Dendritic cell treated with granulocyte-macrophage colony-stimulating factor and Interleukin-4, amounts not matched to agents 40 ng/mL and 50 ng/mL, for 4 days (primary cell): ENCODE results near the gene WARS2.
"Not testable (repeated sequence)": the region's sequence is repeated elsewhere in the genome, so short reads cannot be mapped to it uniquely, and the experiment has no call there.

Experiments used
- H3K27ac Mint-ChIP-seq: one replicate; pipeline ENCODE4 v1.8.0; 2022; ENCODE audit warnings: mild to moderate bottlenecking, mixed read lengths
- H3K27me3 Mint-ChIP-seq: one replicate; pipeline ENCODE4 v1.8.0; 2022; ENCODE audit warnings: mild to moderate bottlenecking, mixed read lengths
- H3K36me3 Mint-ChIP-seq: one replicate; pipeline ENCODE4 v1.8.0; 2022; ENCODE audit warnings: low read depth, mixed read lengths
- H3K4me1 Mint-ChIP-seq: one replicate; pipeline ENCODE4 v1.8.0; 2022; ENCODE audit warnings: low read depth, mixed read lengths
- H3K4me3 Mint-ChIP-seq: one replicate; pipeline ENCODE4 v1.8.0; 2022; ENCODE audit warnings: mild to moderate bottlenecking, moderate library complexity, mixed read lengths
- H3K9me3 Mint-ChIP-seq: one replicate; pipeline ENCODE4 v1.8.0; 2022; ENCODE audit warnings: mixed read lengths
- intact Hi-C: fragments of 100-400 bp; cut with micrococcal nuclease; formaldehyde crosslinking; loops from one replicate; pipeline ENCODE4 v1.15.0; 2022

WARS2 gene

GRCh38 chr1:119124764-119125163, 15.7 kb downstream of the WARS2 start:
- H3K27ac Mint-ChIP-seq, result no peak overlapping the region
- no peak overlapping the region for H3K4me3 Mint-ChIP-seq
- intact Hi-C loops, result loop anchor here (10.0 kb wide), 1 partner anchor 70 kb away; no protein-coding TSS in a partner anchor
- H3K9me3 Mint-ChIP-seq, result peaks cover 29% of the 10 kb centered on the region
- H3K27me3 Mint-ChIP-seq, result no peaks in the 10 kb centered on the region
- H3K36me3 Mint-ChIP-seq, result peaks cover 16% of the 10 kb centered on the region
- H3K4me1 Mint-ChIP-seq, result no peaks in the 10 kb centered on the region

GRCh38 chr1:119121872-119122271, 18.6 kb downstream of the WARS2 start:
- H3K27ac Mint-ChIP-seq, H3K4me3 Mint-ChIP-seq, H3K27me3 Mint-ChIP-seq, H3K4me1 Mint-ChIP-seq: not testable (repeated sequence)
- Mint-ChIP-seq H3K9me3 (peaks cover 41% of the 10 kb centered on the region), H3K36me3 (peaks cover 16% of the 10 kb centered on the region)
- intact Hi-C loops, result loop anchor here (10.0 kb wide), 1 partner anchor 73 kb away; no protein-coding TSS in a partner anchor

DNA sequence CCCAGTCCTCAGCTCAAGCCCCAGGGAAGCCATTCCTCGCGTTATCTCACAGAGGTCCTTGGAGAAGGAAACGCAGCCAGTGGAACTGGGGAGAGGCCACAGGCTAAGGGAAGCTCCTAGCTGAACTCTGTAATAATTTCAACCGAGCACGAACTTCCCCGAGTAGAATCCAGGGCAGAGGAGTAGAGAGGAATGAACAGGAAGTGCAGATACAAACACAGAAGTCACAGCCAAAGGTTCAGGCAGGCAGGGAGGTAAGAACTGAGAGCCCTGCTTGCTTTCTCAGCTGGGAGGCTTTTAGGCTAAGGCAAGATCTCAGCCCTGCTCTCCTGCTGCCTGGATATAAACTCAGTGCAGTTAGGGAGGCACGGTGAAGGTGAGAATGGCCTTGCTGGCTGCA, 23.7 kb downstream of the WARS2 start:
- Mint-ChIP-seq H3K4me1 (peaks cover 12% of the 10 kb centered on the region), H3K27ac (no peak overlapping the region), H3K36me3 (peaks cover 8% of the 10 kb centered on the region), H3K9me3 (peaks cover 44% of the 10 kb centered on the region), H3K4me3 (no peak overlapping the region), H3K27me3 (no peaks in the 10 kb centered on the region)
- intact Hi-C loops, result no loop called here

DNA sequence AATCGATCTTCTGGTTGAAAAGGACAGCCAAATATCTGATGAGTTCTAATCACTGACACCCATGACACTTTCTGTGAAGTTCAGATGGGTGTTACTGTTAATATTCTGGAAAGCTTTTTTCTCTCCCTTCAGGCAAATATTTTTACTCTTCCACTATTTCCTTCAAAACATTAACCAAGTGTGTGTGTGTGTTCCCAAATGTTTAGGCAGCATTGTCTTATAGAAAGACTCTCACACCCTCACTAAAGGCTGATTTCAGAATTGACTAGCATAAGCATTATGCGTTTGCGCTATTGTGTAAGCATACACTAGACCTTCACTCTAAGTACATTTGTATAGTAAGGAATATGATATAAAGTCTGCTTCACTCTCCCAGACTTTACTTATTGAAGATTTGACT, 24.7 kb downstream of the WARS2 start:
- peaks cover 43% of the 10 kb centered on the region for H3K9me3 Mint-ChIP-seq
- peaks cover 12% of the 10 kb centered on the region for H3K4me1 Mint-ChIP-seq
- no peak overlapping the region for H3K27ac Mint-ChIP-seq
- H3K4me3 Mint-ChIP-seq, result no peak overlapping the region
- intact Hi-C loops, result no loop called here
- peaks cover 9% of the 10 kb centered on the region for H3K36me3 Mint-ChIP-seq
- H3K27me3 Mint-ChIP-seq, result no peaks in the 10 kb centered on the region

DNA sequence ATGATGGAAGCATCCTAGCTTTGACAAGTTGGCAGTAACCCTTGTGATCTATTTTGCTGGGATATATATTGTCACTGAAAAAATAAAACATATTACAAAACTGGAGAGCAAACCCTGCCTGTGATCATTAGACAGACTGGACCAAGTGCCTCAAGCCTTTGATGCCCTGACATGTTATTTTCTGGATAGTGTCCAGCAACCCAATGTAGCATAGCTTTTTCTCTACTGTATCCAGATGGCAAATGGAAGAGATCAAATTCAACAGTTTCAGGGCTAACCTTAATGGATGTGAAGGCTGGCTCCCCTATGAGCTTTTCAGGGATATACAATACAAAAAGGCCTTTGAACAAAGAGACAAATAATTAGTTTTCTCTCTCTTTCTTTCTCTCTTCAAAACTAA, 25.1 kb downstream of the WARS2 start:
- peaks cover 43% of the 10 kb centered on the region for H3K9me3 Mint-ChIP-seq
- H3K4me3 Mint-ChIP-seq, result no peak overlapping the region
- H3K27me3 Mint-ChIP-seq, result no peaks in the 10 kb centered on the region
- H3K27ac Mint-ChIP-seq, result no peak overlapping the region
- peaks cover 12% of the 10 kb centered on the region for H3K4me1 Mint-ChIP-seq
- peaks cover 9% of the 10 kb centered on the region for H3K36me3 Mint-ChIP-seq
- intact Hi-C loops, result no loop called here

GRCh38 chr1:119114786-119115185, 25.7 kb downstream of the WARS2 start:
- Mint-ChIP-seq H3K27me3 (no peaks in the 10 kb centered on the region), H3K36me3 (peaks cover 9% of the 10 kb centered on the region), H3K9me3 (peaks cover 39% of the 10 kb centered on the region)

GRCh38 chr1:119112791-119113190, 27.7 kb downstream of the WARS2 start:
- intact Hi-C loops, result no loop called here
- H3K4me1 Mint-ChIP-seq, result peaks cover 12% of the 10 kb centered on the region
- H3K27me3 Mint-ChIP-seq, result no peaks in the 10 kb centered on the region
- H3K27ac Mint-ChIP-seq, result no peak overlapping the region
- H3K36me3 Mint-ChIP-seq, result peaks cover 9% of the 10 kb centered on the region
- peaks cover 32% of the 10 kb centered on the region for H3K9me3 Mint-ChIP-seq
- no peak overlapping the region for H3K4me3 Mint-ChIP-seq

More at GRCh38 chr1:119114786-119115185, 25.7 kb downstream of the WARS2 start:
- Mint-ChIP-seq H3K4me1 (peaks cover 12% of the 10 kb centered on the region), H3K4me3 (no peak overlapping the region), H3K27ac (no peak overlapping the region)
- intact Hi-C loops, result no loop called here

DNA sequence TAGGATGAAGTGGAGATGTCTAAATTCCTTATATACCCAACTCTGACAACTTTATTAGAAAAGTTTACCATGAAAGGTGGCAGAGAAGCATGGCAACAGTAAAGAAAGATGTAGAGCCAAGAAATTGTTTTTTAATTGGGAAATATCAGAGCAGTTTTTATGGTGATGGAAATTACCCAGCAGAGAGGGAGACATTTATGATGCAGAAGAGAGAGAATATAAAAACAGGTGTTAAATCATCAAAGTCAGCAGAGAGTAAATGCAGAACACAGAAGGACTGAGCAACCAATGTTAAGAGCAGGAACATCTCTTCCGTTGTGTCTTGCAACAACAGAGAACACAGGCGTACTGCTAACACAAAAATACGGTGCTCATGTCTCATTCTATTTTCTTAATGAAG, 28.2 kb downstream of the WARS2 start:
- H3K4me1 Mint-ChIP-seq, result peaks cover 9% of the 10 kb centered on the region
- no peak overlapping the region for H3K27ac Mint-ChIP-seq
- intact Hi-C loops, result no loop called here
- H3K9me3 Mint-ChIP-seq, result peaks cover 32% of the 10 kb centered on the region
- no peak overlapping the region for H3K4me3 Mint-ChIP-seq
- H3K27me3 Mint-ChIP-seq, result no peaks in the 10 kb centered on the region
- H3K36me3 Mint-ChIP-seq, result peaks cover 9% of the 10 kb centered on the region

- no peaks in the 10 kb centered on the region for H3K27me3 Mint-ChIP-seq
- H3K4me3 Mint-ChIP-seq, result no peak overlapping the region
- peaks cover 61% of the 10 kb centered on the region for H3K9me3 Mint-ChIP-seq
- H3K4me1 Mint-ChIP-seq, result no peaks in the 10 kb centered on the region
- no peak overlapping the region for H3K27ac Mint-ChIP-seq
- intact Hi-C loops, result no loop called here
- peaks cover 9% of the 10 kb centered on the region for H3K36me3 Mint-ChIP-seq
Observed at GRCh38 chr1:119108988-119109387, 31.5 kb downstream of the WARS2 start.

DNA sequence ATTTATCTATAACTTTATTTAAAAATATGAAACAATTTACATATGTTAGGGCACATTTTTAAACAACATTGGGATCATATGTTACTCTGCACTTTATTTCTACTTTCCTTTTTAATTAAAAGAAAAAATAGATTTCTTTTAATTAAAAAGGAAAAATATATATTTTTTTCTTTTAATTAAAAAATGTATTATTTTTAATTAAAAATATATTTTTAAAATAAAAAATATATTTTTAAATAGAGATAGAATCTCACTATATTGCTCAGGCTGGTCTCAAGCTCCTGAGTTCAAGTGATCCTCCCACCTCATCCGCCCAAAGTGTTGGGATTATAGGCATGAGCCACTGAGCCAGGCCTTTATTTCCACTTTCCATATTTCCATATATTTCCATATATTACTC, 36.7 kb downstream of the WARS2 start:
- H3K4me1 Mint-ChIP-seq, result no peaks in the 10 kb centered on the region
- no peaks in the 10 kb centered on the region for H3K27me3 Mint-ChIP-seq
- H3K9me3 Mint-ChIP-seq, result peaks cover 28% of the 10 kb centered on the region
- no peaks in the 10 kb centered on the region for H3K36me3 Mint-ChIP-seq
- H3K27ac Mint-ChIP-seq, result no peak overlapping the region
- no peak overlapping the region for H3K4me3 Mint-ChIP-seq
- intact Hi-C loops, result no loop called here

DNA sequence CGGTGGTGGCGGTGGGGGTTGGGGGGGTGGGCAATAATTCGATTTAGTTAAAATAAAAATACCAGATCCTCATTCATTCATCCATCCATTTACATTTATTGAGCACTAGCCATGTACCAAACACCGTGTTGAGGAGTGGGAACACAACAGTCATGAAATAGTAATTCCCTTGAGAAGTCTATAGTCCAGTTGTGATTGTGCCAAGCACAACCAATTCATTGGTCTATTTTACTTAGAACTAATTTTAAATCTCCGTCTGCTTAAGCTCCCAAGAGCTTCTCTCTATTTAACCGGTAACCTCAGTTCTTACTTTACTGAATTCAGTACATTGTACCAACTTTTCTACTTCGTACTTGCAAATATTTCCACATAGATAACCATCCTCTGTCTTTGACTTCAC, 38.4 kb downstream of the WARS2 start:
- H3K36me3 Mint-ChIP-seq, result no peaks in the 10 kb centered on the region
- no peak overlapping the region for H3K27ac Mint-ChIP-seq
- no peaks in the 10 kb centered on the region for H3K27me3 Mint-ChIP-seq
- H3K4me1 Mint-ChIP-seq, result no peaks in the 10 kb centered on the region
- H3K9me3 Mint-ChIP-seq, result peaks cover 28% of the 10 kb centered on the region
- no peak overlapping the region for H3K4me3 Mint-ChIP-seq
- intact Hi-C loops, result no loop called here

- no peak overlapping the region for H3K27ac Mint-ChIP-seq
- H3K9me3 Mint-ChIP-seq, result peaks cover 25% of the 10 kb centered on the region
- H3K36me3 Mint-ChIP-seq, result no peaks in the 10 kb centered on the region
- H3K4me3 Mint-ChIP-seq, result no peak overlapping the region
- H3K27me3 Mint-ChIP-seq, result no peaks in the 10 kb centered on the region
- H3K4me1 Mint-ChIP-seq, result no peaks in the 10 kb centered on the region
- intact Hi-C loops, result no loop called here
Observed at GRCh38 chr1:119101563-119101962, 38.9 kb downstream of the WARS2 start.

DNA sequence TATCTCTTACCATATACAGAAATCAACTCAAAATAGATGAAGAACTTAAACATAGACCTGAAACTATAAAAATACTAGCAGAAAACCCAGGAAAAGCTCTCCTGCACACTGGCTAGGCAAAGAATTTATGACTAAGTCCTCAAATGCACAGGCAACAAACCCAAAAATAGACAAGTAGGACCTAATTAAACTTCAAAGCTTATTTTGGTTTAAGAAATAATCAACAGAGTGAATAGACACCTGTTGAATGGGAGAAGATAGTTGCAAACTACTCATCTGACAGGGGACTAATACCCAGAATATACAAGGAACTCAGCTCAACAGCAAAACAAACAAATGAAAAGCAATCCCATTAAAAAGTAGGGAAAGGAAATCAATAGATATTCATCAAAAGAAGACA, 40.7 kb downstream of the WARS2 start:
- Mint-ChIP-seq H3K4me3 (no peak overlapping the region), H3K27ac (no peak overlapping the region), H3K4me1 (no peaks in the 10 kb centered on the region), H3K27me3 (no peaks in the 10 kb centered on the region), H3K9me3 (peaks cover 7% of the 10 kb centered on the region), H3K36me3 (no peaks in the 10 kb centered on the region)
- intact Hi-C loops, result no loop called here

DNA sequence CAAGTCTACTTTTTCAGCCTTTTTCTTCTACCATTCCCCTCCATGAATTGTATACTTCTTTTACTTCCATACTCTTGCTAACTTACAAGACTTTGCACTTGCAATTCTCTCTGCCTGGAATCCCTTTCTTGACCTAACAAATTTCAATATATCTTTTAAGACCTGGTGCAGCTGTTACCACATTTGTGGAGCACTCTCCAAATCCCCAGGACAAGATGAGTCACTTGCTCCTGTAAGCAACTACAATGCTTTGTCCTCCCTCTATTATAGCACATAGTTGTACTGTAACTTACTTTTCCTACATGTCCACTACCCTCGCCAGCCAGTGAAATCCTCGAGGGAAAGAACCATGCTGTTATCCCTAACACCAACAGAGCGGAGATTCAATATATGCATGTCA, 43.1 kb downstream of the WARS2 start:
- intact Hi-C loops, result no loop called here

GRCh38 chr1:119093721-119094120, 46.7 kb downstream of the WARS2 start:
- intact Hi-C loops, result no loop called here
- Mint-ChIP-seq H3K4me3 (no peak overlapping the region), H3K27ac (no peak overlapping the region), H3K27me3 (no peaks in the 10 kb centered on the region), H3K9me3 (no peaks in the 10 kb centered on the region), H3K36me3 (no peaks in the 10 kb centered on the region), H3K4me1 (no peaks in the 10 kb centered on the region)

More for the DNA sequence above, 43.1 kb downstream of the WARS2 start:
- H3K36me3 Mint-ChIP-seq, result no peaks in the 10 kb centered on the region
- H3K27ac Mint-ChIP-seq, result no peak overlapping the region
- H3K27me3 Mint-ChIP-seq, result no peaks in the 10 kb centered on the region
- no peaks in the 10 kb centered on the region for H3K9me3 Mint-ChIP-seq
- no peak overlapping the region for H3K4me3 Mint-ChIP-seq
- H3K4me1 Mint-ChIP-seq, result no peaks in the 10 kb centered on the region
